HG02840 (cell line): ENCODE data around the gene MT1G.
"Not testable (repeated sequence)": the region's sequence is repeated elsewhere in the genome, so short reads cannot be mapped to it uniquely, and the experiment has no call there.

Source experiments
- ATAC-seq: cut with Tn5 transposase; IDR thresholded peaks from one replicate; pipeline ENCODE4 v1.9.1; 2021; ENCODE audit warnings: mild to moderate bottlenecking, moderate library complexity, moderate number of reproducible peaks; ENCODE audit not compliant: unreplicated experiment, low FRiP score

The MT1G gene

GRCh38 chr16:56667581-56668571 is at the start of gene MT1G:
TSS of gene MT1G (minus strand) at chr16:56668065. CDS start at chr16:56667993, 72 bp downstream.
- ATAC-seq = no peak

- ATAC-seq = not testable (repeated sequence)
These were observed 49.7 kb upstream of the MT1G start for GRCh38 chr16:56717532-56717931.

GRCh38 chr16:56716761-56717160 is 48.9 kb upstream of the MT1G start:
- no peak for ATAC-seq

GRCh38 chr16:56715126-56715525 is 47.3 kb upstream of the MT1G start:
- ATAC-seq = no peak

GRCh38 chr16:56713794-56714193 is 45.9 kb upstream of the MT1G start:
- ATAC-seq = no peak

- ATAC-seq = no peak
These were observed 44.0 kb upstream of the MT1G start for GRCh38 chr16:56711862-56712261.

- no peak for ATAC-seq
These were observed 42.4 kb upstream of the MT1G start for GRCh38 chr16:56710181-56710737.

GRCh38 chr16:56709443-56710040 is 41.7 kb upstream of the MT1G start:
- ATAC-seq = no peak

- no peak for ATAC-seq
These were observed 40.9 kb upstream of the MT1G start for GRCh38 chr16:56708525-56709442.

- ATAC-seq = no peak
These were observed 35.0 kb upstream of the MT1G start for GRCh38 chr16:56702836-56703235.

- no peak for ATAC-seq
These were observed 33.7 kb upstream of the MT1G start for GRCh38 chr16:56701534-56701933.

GRCh38 chr16:56700631-56701030 is 32.8 kb upstream of the MT1G start:
- ATAC-seq = no peak

GRCh38 chr16:56700195-56700594 is 32.3 kb upstream of the MT1G start:
- no peak for ATAC-seq

GRCh38 chr16:56697456-56698155 is 29.7 kb upstream of the MT1G start:
- no peak for ATAC-seq

- ATAC-seq = no peak
These were observed 27.4 kb upstream of the MT1G start for GRCh38 chr16:56695246-56695645.

GRCh38 chr16:56691885-56692284 is 24.0 kb upstream of the MT1G start:
- ATAC-seq = no peak

GRCh38 chr16:56690420-56691122 is 22.7 kb upstream of the MT1G start:
- no peak for ATAC-seq

GRCh38 chr16:56689171-56689570 is 21.3 kb upstream of the MT1G start:
- no peak for ATAC-seq

GRCh38 chr16:56688762-56689161 is 20.9 kb upstream of the MT1G start:
- no peak for ATAC-seq
